Adrenal gland (tissue), 12 donors: ENCODE results near the gene ACAP3. TPM values are rescaled to one million over a fixed set of nuclear protein-coding genes. Genes with fewer than 3 reads are reported as not detected.

Experiments used
- DNase-seq, 7 donors: peaks; one replicate each; pipeline ENCODE4 v3.0.0-alpha.2; 2019 to 2020
- H3K27ac ChIP-seq, 5 donors: fragments of 200-600 bp; sonication (generic) in 4 of 5; 1 replicate in 3 of 5; 2 replicates in 2 of 5; pipeline versions ENCODE4 v1.5.1 to v1.8.0; 2016 to 2020; ENCODE audit warnings: mild to moderate bottlenecking in 1 of 5
- H3K27me3 ChIP-seq: fragments of 200-600 bp; 2 replicates; pipeline ENCODE4 v1.8.0; 2021
- H3K36me3 ChIP-seq, 2 donors: fragments of 200-600 bp; replicated peaks in 1 of 2; 1 replicate in 1 of 2; 2 replicates in 1 of 2; pipeline versions ENCODE4 v1.5.1 to v1.8.0; 2018 to 2022
- H3K4me1 ChIP-seq, 2 donors: fragments of 200-600 bp; replicated peaks in 1 of 2; 1 replicate in 1 of 2; 2 replicates in 1 of 2; pipeline versions ENCODE4 v1.5.1 to v1.8.0; 2018 to 2021
- H3K4me3 ChIP-seq, 4 donors: fragments of 200-600 bp; sonication (generic) in 3 of 4; one replicate each; pipeline ENCODE4 v1.5.1; 2016 to 2018
- H3K9me3 ChIP-seq, 3 donors: fragments of 200-600 bp; sonication (generic) in 1 of 3; replicated peaks in 1 of 3; 1 replicate in 2 of 3; 2 replicates in 1 of 3; pipeline versions ENCODE4 v1.5.1 to v1.8.0; 2016 to 2021
- POLR2A ChIP-seq, 2 donors: fragments of 450-650 bp; IDR thresholded peaks; one replicate each; pipeline ENCODE4 v1.6.1; 2017; ENCODE audit warnings: antibody characterized with exemption in 2 of 2, mild to moderate bottlenecking in 2 of 2, moderate library complexity in 1 of 2
- WGBS, 4 donors: extraction: QIAGEN DNeasy Blood & Tissue Kit in 2 of 4; methylation state at CpG; one replicate each; pipeline versions ENCODE4 v1.1.5 to v1.1.7; 2013 to 2017; 5-methylcytosine and 5-hydroxymethylcytosine counted together
- intact Hi-C, 2 donors: fragments of 100-400 bp; cut with DNase I; formaldehyde crosslinking; loops; one replicate each; pipeline versions ENCODE4 v1.14.1 to v1.15.0; 2022 to 2023
- polyA plus RNA-seq, 3 donors: library from polyadenylated mRNA; stranded (reverse); fragments of 200-250 nt in 2 of 3; fragments of 350-450 nt in 1 of 3; fragmentation: Illumina TruSeq in 1 of 3; extraction: RNeasy Lipid Tissue Mini Kit (QIAGEN cat#74804) in 1 of 3; gene quantifications; one replicate each; pipeline ENCODE4 v1.2.3, GENCODE V29; 2013 to 2014
- total RNA-seq, 9 donors: library from RNA; depleted of rRNA in 4 of 9; stranded (reverse); fragments of >200 nt in 4 of 9; fragments of 120-200 nt in 1 of 9; fragmentation: NEBNext Ultra II Directional in 1 of 9; extraction: Animal tissue kit (Norgen Biotek cat#: 25700) in 1 of 9; gene quantifications; one replicate each; pipeline versions ENCODE4 v1.1.0 to v1.2.4, GENCODE V29; 2013 to 2023
- TF ChIP-seq, protein P1 (sequence below), 6 experiments: fragments of 450-650 bp in 4 of 6; fragments of 200-600 bp in 2 of 6; sonication (generic) in 1 of 6; IDR thresholded peaks; 1 replicate in 5 of 6; 2 replicates in 1 of 6; pipeline versions ENCODE4 v1.5.1 to v1.8.0; 2016 to 2021; ENCODE audit warnings: antibody characterized with exemption in 6 of 6, mild to moderate bottlenecking in 2 of 6, moderate library complexity in 1 of 6
- donor health status: healthy with polysubstance abuse.
- donor health status: Bipolar disorder and iron deficiency.
- donor health status: DM: yes; HTN: yes; CAD: no.
- donor health status: DM: no; HTN: no; CAD: no.
- donor health status: DM: no; HTN: no; CAD: no.
- donor health status: DM: yes; HTN: yes; CAD: no.

The ACAP3 gene
- total and polyA plus RNA-seq, 12 donors, result 5.0 to 385 (median 40.8) TPM

- H3K4me3 ChIP-seq, result no peak overlapping the region
- WGBS, 4 donors, result 75 to 92% (median 90%) methylated on average over 2 to 3 of the region's 3 CpGs; no CpG with 5 or more reads in 1 of the 4 donors
Measured at GRCh38 chr1:1310109-1310385, 2.3 kb upstream of the ACAP3 start.

DNA sequence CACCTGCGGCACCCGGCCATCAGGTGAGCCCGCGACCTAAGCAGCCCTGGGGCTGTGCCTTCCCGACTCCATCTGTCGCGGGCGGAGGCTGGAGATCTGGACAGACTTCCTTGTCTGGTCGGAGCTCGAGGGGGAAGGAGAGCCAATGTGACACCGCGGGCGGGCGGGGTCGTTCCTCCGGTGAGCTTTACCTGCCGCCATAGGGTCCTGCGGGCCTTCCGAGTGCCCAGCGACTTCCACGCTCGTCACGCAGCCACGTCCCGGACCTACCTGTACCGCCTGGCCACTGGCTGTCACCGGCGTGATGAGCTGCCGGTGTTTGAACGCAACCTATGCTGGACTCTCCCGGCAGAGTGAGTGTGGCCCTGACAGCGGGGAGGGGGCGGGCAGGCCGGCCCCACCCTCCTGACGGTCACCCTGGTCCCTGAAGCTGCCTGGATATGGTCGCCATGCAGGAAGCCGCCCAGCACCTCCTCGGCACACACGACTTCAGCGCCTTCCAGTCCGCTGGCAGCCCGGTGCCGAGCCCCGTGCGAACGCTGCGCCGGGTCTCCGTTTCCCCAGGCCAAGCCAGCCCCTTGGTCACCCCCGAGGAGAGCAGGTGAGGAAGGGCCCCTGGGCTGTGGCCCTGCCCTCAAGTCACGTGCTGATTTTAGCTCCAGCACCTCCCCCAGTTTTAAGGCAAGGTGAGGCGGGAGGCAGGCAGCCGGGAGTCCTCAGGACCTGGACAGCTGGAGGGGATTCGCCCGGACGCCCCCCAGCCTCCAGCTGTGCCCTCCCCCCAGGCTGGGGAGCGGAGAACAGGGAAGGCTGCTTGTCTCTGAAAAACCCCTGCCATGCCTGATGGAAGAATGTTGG is 1.8 kb upstream of the ACAP3 start:
- no peaks in the 10 kb centered on the region for H3K9me3 ChIP-seq
- peaks cover 36 to 38% of the 10 kb centered on the region in 2 donors for H3K4me1 ChIP-seq
- peak overlapping the region in 4 of 5 donors; percentile 79 to 97 (median 96) for H3K27ac ChIP-seq
- TF ChIP-seq, protein P1, sequence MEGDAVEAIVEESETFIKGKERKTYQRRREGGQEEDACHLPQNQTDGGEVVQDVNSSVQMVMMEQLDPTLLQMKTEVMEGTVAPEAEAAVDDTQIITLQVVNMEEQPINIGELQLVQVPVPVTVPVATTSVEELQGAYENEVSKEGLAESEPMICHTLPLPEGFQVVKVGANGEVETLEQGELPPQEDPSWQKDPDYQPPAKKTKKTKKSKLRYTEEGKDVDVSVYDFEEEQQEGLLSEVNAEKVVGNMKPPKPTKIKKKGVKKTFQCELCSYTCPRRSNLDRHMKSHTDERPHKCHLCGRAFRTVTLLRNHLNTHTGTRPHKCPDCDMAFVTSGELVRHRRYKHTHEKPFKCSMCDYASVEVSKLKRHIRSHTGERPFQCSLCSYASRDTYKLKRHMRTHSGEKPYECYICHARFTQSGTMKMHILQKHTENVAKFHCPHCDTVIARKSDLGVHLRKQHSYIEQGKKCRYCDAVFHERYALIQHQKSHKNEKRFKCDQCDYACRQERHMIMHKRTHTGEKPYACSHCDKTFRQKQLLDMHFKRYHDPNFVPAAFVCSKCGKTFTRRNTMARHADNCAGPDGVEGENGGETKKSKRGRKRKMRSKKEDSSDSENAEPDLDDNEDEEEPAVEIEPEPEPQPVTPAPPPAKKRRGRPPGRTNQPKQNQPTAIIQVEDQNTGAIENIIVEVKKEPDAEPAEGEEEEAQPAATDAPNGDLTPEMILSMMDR (IDR thresholded peaks at IDR 0.05), result no peak
- no peak for TF ChIP-seq POLR2A (IDR thresholded peaks at IDR 0.05)
- peaks cover 0 to 46% of the 10 kb centered on the region in 2 donors for H3K36me3 ChIP-seq
- WGBS, 4 donors, result 20 to 45% (median 31%) methylated on average over 23 to 57 of the region's 57 CpGs
- no peaks in the 10 kb centered on the region for H3K27me3 ChIP-seq
- intact Hi-C loops, result no loop called here
- DNase-seq, result peak in 2 of 7 donors; percentile 53 to 69
- peak overlapping the region in 3 of 4 donors; percentile 78 to 97 (median 87) for H3K4me3 ChIP-seq

More at GRCh38 chr1:1310109-1310385, 2.3 kb upstream of the ACAP3 start:
- H3K4me1 ChIP-seq, result peaks cover 30 to 33% of the 10 kb centered on the region in 2 donors
- H3K36me3 ChIP-seq, result peaks cover 0 to 52% of the 10 kb centered on the region in 2 donors
- TF ChIP-seq, protein P1 (IDR thresholded peaks at IDR 0.05), result no peak
- no peak for TF ChIP-seq POLR2A (IDR thresholded peaks at IDR 0.05)
- no peaks in the 10 kb centered on the region for H3K9me3 ChIP-seq
- H3K27me3 ChIP-seq, result no peaks in the 10 kb centered on the region
- intact Hi-C loops, result no loop called here
- no peak overlapping the region for H3K27ac ChIP-seq
- no peak for DNase-seq

- H3K27me3 ChIP-seq, result no peaks in the 10 kb centered on the region
- H3K4me3 ChIP-seq, result peak overlapping the region; percentile 62 to 97 (median 82)
- DNase-seq, result no peak
- peaks cover 0 to 39% of the 10 kb centered on the region in 2 donors for H3K36me3 ChIP-seq
- intact Hi-C loops, result no loop called here
- H3K27ac ChIP-seq, result peak overlapping the region; percentile 53 to 97 (median 95)
- TF ChIP-seq POLR2A (IDR thresholded peaks at IDR 0.05), result no peak
- TF ChIP-seq, protein P1 (IDR thresholded peaks at IDR 0.05), result no peak
- peaks cover 40 to 45% of the 10 kb centered on the region in 2 donors for H3K4me1 ChIP-seq
- WGBS, 4 donors, result 0% methylated on average over 10 to 66 of the region's 66 CpGs; no CpG with 5 or more reads in 1 of the 4 donors
- H3K9me3 ChIP-seq, result no peaks in the 10 kb centered on the region
Measured at GRCh38 chr1:1308756-1309250, 1.1 kb upstream of the ACAP3 start.

DNA sequence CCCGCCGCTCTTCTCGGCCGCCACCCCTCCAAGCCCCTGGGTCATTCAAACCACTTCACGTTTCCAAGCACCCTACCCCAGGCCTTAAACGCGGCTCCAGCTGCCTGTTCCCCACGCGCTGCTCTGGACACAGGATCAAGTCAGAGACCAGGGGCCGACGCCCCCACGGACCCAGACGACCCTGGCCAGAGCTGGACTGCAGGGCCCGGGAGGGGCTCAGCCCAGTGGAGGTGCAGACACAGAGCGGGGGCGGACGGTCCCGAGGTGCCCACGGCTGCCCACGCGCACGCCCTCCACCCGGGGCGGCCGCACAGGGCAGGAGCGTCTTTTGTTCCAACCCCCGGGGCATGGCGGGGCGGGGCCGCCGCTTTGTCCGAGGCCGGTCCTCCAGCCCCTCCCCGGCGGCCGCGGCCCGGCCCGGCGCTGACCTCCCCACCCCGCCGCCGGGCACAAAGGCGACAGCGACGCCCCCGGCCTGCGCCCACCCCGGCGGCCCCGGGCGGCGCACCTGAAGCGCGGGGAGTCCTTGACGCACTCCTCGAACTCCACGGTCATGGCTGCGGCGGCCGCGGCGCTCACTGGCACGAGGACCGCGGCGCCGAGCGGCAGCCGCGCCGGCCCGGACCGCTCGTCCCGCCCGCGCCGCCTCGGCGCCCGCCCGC is 338 bp downstream of the ACAP3 start:
- peak; percentile 49 to 51 for TF ChIP-seq POLR2A (IDR thresholded peaks at IDR 0.05)
- TF ChIP-seq, protein P1 (IDR thresholded peaks at IDR 0.05), result no peak
- H3K27me3 ChIP-seq, result no peaks in the 10 kb centered on the region
- DNase-seq, result peak in 4 of 7 donors; percentile 44 to 61 (median 48)
- peaks cover 0 to 25% of the 10 kb centered on the region in 2 donors for H3K36me3 ChIP-seq
- no peaks in the 10 kb centered on the region for H3K9me3 ChIP-seq
- H3K4me1 ChIP-seq, result peaks cover 40 to 45% of the 10 kb centered on the region in 2 donors
- H3K27ac ChIP-seq, result peak overlapping the region in 4 of 5 donors; percentile 4 to 96 (median 87)
- intact Hi-C loops, result no loop called here
- peak overlapping the region in 3 of 4 donors; percentile 32 to 97 (median 56) for H3K4me3 ChIP-seq
- 0 to 2% (median 1%) methylated on average over 10 to 80 of the region's 83 CpGs for WGBS, 4 donors
